ENCODE results near the gene LIPC. TPM values are rescaled to one million over a fixed set of nuclear protein-coding genes. Genes with fewer than 3 reads are reported as not detected.

LIPC gene
- total and polyA plus RNA-seq, 2 experiments from 2014 or later: 0.43 to 0.63 TPM

DNA sequence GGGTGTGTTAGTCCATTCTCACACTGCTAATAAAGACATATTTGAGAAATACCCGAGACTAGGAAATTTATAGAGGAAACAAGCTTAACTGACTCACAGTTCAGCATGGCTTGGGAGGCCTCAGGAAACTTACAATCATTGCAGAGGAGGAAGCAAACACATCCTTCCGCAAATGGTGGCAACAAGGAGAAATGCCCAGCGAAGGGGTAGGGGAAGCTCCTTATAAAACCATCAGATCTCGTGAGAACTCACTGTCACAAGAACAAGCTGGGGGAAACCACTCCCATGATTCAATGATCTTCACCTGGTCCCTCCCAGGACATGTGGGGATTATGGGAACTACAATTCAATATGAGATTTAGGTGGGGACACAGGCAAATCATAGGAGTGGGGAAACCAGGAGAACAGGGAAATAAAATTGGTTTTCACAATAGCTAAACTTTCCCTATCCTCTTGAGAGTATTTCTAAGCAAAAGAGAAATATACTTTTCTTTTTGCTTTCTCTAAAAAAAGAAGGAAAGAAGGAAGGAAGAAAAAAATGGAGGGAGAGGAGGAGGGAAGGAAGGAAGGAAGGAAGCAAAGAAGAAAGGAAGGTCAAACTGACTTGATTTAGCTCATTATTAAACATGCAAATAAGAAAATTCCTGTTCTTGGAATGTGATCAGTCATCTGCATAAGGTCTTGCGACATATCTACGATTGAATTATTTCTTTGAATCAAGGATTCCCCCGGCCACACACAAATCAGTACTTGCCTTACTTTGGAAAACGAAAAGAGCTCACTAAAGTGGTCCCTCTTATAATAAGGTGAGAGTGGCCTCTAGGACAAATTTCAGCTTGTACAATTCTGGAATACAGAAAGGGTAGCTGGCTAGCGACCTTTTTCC lies 75.2 kb downstream of the LIPC start:
- Histone ChIP-seq H3F3A (ENCODE audit: insufficient read depth) (peaks cover 20% of the 10 kb centered on the region; the same call in 1 of the 2 replicates), H3K9me3 (ENCODE audit: low read depth) (no peaks in the 10 kb centered on the region), H3K36me3 (ENCODE audit: low read depth) (no peaks in the 10 kb centered on the region), H4K20me1 (ENCODE audit: insufficient read depth) (no peaks in the 10 kb centered on the region), H2AFZ (no peak overlapping the region; the same call in 1 of the 2 replicates), H3K4me2 (ENCODE audit: unreplicated experiment) (peak overlapping the region; percentile 11), H3K27ac (peak overlapping the region; percentile 70; the same call in 1 of the 2 replicates), H3K4me3 (no peak overlapping the region), H3K9me2 (ENCODE audit: insufficient read depth) (no peaks in the 10 kb centered on the region), H3K9ac (no peak overlapping the region), H3K79me2 (ENCODE audit: insufficient read depth) (no peaks in the 10 kb centered on the region), H3K27me3 (replicated peaks; ENCODE audit: insufficient read depth) (no peaks in the 10 kb centered on the region), H3K4me1 (ENCODE audit: insufficient read depth) (peaks cover 36% of the 10 kb centered on the region)
- TF ChIP-seq EZH2 (IDR thresholded peaks at IDR 0.05; ENCODE audit: insufficient read depth, poor library complexity, severe bottlenecking) (no peak), EZH2phosphoT487 (IDR thresholded peaks at IDR 0.05; ENCODE audit: insufficient read depth, low read depth) (no peak)
- WGBS, 2 experiments (ENCODE audit: low coverage in 1 of 2, low lambda C conversion rate in 2 of 2, missing lambda C conversion rate in 2 of 2): 76 to 80% methylated on average over 9 of the region's 9 CpGs
- in situ Hi-C loops (cut with MboI): no loop called here
- peak; percentile 46 for DNase-seq

- peaks cover 20% of the 10 kb centered on the region; the same call in 1 of the 2 replicates for H3F3A ChIP-seq (ENCODE audit: insufficient read depth)
- in situ Hi-C loops (cut with MboI): no loop called here
- H3K36me3 ChIP-seq (ENCODE audit: low read depth): no peaks in the 10 kb centered on the region
- TF ChIP-seq EZH2phosphoT487 (IDR thresholded peaks at IDR 0.05; ENCODE audit: insufficient read depth, low read depth) (no peak), EZH2 (IDR thresholded peaks at IDR 0.05; ENCODE audit: insufficient read depth, poor library complexity, severe bottlenecking) (no peak)
- no peak overlapping the region for H2AFZ ChIP-seq
- WGBS, 2 experiments (ENCODE audit: low coverage in 1 of 2, low lambda C conversion rate in 2 of 2, missing lambda C conversion rate in 2 of 2): 95 to 100% methylated on average over 1 of the region's 1 CpG
- no peaks in the 10 kb centered on the region for H4K20me1 ChIP-seq (ENCODE audit: insufficient read depth)
- H3K27me3 ChIP-seq (replicated peaks; ENCODE audit: insufficient read depth): no peaks in the 10 kb centered on the region
- no peak overlapping the region for H3K4me3 ChIP-seq
- no peaks in the 10 kb centered on the region for H3K79me2 ChIP-seq (ENCODE audit: insufficient read depth)
- H3K9me3 ChIP-seq (ENCODE audit: low read depth): no peaks in the 10 kb centered on the region
- H3K9me2 ChIP-seq (ENCODE audit: insufficient read depth): no peaks in the 10 kb centered on the region
- H3K4me1 ChIP-seq (ENCODE audit: insufficient read depth): peaks cover 36% of the 10 kb centered on the region
- no peak for DNase-seq
- no peak overlapping the region for H3K9ac ChIP-seq
- no peak overlapping the region for H3K4me2 ChIP-seq (ENCODE audit: unreplicated experiment)
- no peak overlapping the region for H3K27ac ChIP-seq
Observed at GRCh38 chr15:58509556-58509955, 77.8 kb downstream of the LIPC start.

DNA sequence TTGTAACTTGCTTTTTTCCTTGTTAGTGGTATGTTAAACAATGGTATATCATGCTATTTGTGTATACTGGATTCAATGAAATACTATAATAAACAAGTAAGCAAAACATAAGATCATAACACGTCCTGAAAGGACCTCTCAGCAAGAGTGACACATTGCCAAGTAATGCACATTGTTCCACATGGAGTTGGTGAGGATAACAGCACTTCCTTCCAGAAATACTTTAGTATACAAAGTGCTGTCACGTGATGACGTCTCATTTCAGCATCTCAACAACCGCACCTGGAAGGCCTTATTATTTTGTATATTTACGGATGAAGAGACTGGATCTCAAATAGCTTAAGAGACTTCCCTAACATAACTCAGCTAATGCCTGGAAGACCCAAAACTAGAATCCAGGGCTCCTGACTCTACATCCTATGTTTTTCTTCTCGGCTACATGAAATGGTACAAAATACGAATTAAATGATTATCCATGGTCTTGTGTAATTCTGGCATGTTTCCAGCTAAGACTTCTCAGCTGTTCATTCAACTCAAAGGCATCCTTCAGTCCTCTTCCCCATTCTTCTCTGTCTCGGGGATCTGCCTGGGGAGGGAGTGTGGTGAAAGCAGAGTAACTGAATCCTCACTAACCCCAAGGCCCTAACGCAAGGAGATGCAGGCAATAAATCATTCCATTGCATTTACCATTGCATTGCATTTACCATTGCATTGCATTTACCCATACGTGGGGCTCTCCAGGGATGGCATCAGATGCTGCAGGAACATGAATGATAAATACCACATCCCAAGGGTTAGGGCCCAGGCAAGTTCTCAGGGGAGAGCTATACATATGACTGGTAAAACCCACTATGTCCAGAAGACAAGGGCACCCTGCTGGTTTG lies 79.2 kb downstream of the LIPC start:
- in situ Hi-C loops (cut with MboI): no loop called here
- WGBS, 2 experiments (ENCODE audit: low coverage in 1 of 2, low lambda C conversion rate in 2 of 2, missing lambda C conversion rate in 2 of 2): 76% methylated on average over 10 of the region's 10 CpGs

GRCh38 chr15:58511599-58511987 lies 79.8 kb downstream of the LIPC start:
- no peak overlapping the region for H3K27ac ChIP-seq
- WGBS, 2 experiments (ENCODE audit: low coverage in 1 of 2, low lambda C conversion rate in 2 of 2, missing lambda C conversion rate in 2 of 2): 90 to 93% methylated on average over 3 of the region's 3 CpGs

More for the DNA sequence above, 79.2 kb downstream of the LIPC start:
- no peak overlapping the region for H3K27ac ChIP-seq
- H3K4me2 ChIP-seq (ENCODE audit: unreplicated experiment): no peak overlapping the region
- H2AFZ ChIP-seq: no peak overlapping the region
- peaks cover 24% of the 10 kb centered on the region for H3K4me1 ChIP-seq (ENCODE audit: insufficient read depth)
- no peak overlapping the region for H3K4me3 ChIP-seq
- H3K79me2 ChIP-seq (ENCODE audit: insufficient read depth): no peaks in the 10 kb centered on the region
- no peaks in the 10 kb centered on the region for H3K9me2 ChIP-seq (ENCODE audit: insufficient read depth)
- TF ChIP-seq EZH2phosphoT487 (IDR thresholded peaks at IDR 0.05; ENCODE audit: insufficient read depth, low read depth) (no peak), EZH2 (IDR thresholded peaks at IDR 0.05; ENCODE audit: insufficient read depth, poor library complexity, severe bottlenecking) (no peak)
- DNase-seq: peak; percentile 65
- no peaks in the 10 kb centered on the region for H3K36me3 ChIP-seq (ENCODE audit: low read depth)
- no peaks in the 10 kb centered on the region for H3K9me3 ChIP-seq (ENCODE audit: low read depth)
- H4K20me1 ChIP-seq (ENCODE audit: insufficient read depth): no peaks in the 10 kb centered on the region
- H3F3A ChIP-seq (ENCODE audit: insufficient read depth): peaks cover 6% of the 10 kb centered on the region; the same call in 1 of the 2 replicates
- H3K9ac ChIP-seq: no peak overlapping the region
- no peaks in the 10 kb centered on the region for H3K27me3 ChIP-seq (replicated peaks; ENCODE audit: insufficient read depth)

More at GRCh38 chr15:58511599-58511987, 79.8 kb downstream of the LIPC start:
- Histone ChIP-seq H3K4me2 (ENCODE audit: unreplicated experiment) (no peak overlapping the region), H3K9me3 (ENCODE audit: low read depth) (no peaks in the 10 kb centered on the region), H3K9ac (no peak overlapping the region), H3K4me1 (ENCODE audit: insufficient read depth) (peaks cover 18% of the 10 kb centered on the region), H3K79me2 (ENCODE audit: insufficient read depth) (no peaks in the 10 kb centered on the region), H2AFZ (no peak overlapping the region), H3K36me3 (ENCODE audit: low read depth) (no peaks in the 10 kb centered on the region), H3K27me3 (replicated peaks; ENCODE audit: insufficient read depth) (no peaks in the 10 kb centered on the region), H3F3A (ENCODE audit: insufficient read depth) (no peaks in the 10 kb centered on the region), H3K4me3 (no peak overlapping the region), H3K9me2 (ENCODE audit: insufficient read depth) (no peaks in the 10 kb centered on the region), H4K20me1 (ENCODE audit: insufficient read depth) (no peaks in the 10 kb centered on the region)
- no peak for DNase-seq
- in situ Hi-C loops (cut with MboI): no loop called here
- no peak for TF ChIP-seq EZH2phosphoT487 (IDR thresholded peaks at IDR 0.05; ENCODE audit: insufficient read depth, low read depth)
- no peak for TF ChIP-seq EZH2 (IDR thresholded peaks at IDR 0.05; ENCODE audit: insufficient read depth, poor library complexity, severe bottlenecking)

All from GM23248 (cell line).